Choroid plexus epithelial cell (primary cell): ENCODE measurements around the gene SLC1A3.
A peak's percentile ranks its signal among the peaks of the same experiment; 100 is the strongest.

Experiments used
- DNase-seq: peaks from one replicate; pipeline ENCODE4 v3.0.0-alpha.2; 2010; ENCODE audit warnings: low read depth
- H3K4me3 ChIP-seq: 2 replicates; pipeline ENCODE4 v1.5.1; 2011; ENCODE audit warnings: low read depth, mild to moderate bottlenecking, control low read depth, low read length, moderate library complexity
- CTCF ChIP-seq: conservative IDR thresholded peaks from 2 replicates; pipeline ENCODE4 v1.5.1; 2011; ENCODE audit warnings: low read depth, mild to moderate bottlenecking, control low read depth, inconsistent platforms, low read length, moderate library complexity

SLC1A3 gene

GRCh38 chr5:36701085-36701698, 94.8 kb downstream of the SLC1A3 start:
- DNase-seq: no peak
- no peak for TF ChIP-seq CTCF
- H3K4me3 ChIP-seq: no peak overlapping the region

DNA sequence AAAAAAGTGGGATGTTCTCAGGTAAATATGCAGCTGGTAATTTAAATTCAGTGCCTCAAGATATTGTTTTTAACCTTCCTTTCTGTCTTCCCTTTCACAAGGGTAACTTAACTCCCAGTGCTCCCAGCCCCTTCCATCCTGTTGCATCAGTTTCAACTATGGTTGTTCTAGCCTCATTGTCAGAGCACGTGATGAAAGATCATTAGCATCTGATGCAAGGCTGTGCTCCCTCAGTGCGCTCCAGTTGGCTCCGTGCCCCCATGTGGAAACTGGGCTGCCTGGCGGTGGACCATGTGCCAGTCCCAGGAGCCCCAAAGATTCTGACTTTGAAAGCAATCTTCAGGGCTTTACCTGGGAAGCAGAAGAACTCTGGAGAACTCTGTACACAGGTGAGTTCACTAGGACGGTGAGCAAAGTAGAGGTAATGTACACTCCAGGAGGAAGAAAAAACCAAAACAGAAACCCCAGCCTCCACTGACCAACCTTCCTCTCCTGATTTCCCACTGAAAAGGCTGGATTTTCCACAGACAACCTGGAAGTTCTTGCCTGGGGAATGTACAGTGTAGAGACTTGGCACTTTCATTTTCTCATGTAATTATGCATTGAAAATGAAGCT, 96.9 kb downstream of the SLC1A3 start:
- H3K4me3 ChIP-seq: no peak overlapping the region

GRCh38 chr5:36704131-36704530, 97.7 kb downstream of the SLC1A3 start:
- TF ChIP-seq CTCF: no peak
- no peak for DNase-seq
- H3K4me3 ChIP-seq: no peak overlapping the region

More for the DNA sequence above, 96.9 kb downstream of the SLC1A3 start:
- peak; percentile 59 for DNase-seq
- TF ChIP-seq CTCF: no peak

DNA sequence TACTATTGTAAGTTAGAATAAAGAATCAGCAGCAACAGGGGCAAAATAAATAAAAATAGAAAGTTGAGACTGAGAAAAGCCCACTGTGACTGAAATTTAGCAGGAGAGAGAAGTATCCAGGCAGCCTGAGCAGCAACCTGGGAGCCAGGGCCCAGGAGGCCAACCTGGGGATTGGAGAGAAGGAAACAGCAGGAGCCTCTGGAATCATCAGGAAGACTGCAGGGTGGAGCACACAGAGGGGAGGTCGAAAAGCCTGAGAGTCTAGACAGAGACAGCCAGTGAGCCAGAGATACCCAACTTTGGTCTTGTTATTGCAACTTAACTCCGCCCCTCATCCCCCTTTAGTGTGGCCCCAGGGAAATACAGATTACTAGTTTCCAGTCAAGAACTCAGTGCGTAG, 98.6 kb downstream of the SLC1A3 start:
- no peak overlapping the region for H3K4me3 ChIP-seq
- DNase-seq: no peak
- TF ChIP-seq CTCF: no peak

GRCh38 chr5:36706662-36707061, 100.3 kb downstream of the SLC1A3 start:
- H3K4me3 ChIP-seq: no peak overlapping the region
- no peak for TF ChIP-seq CTCF
- no peak for DNase-seq

DNA sequence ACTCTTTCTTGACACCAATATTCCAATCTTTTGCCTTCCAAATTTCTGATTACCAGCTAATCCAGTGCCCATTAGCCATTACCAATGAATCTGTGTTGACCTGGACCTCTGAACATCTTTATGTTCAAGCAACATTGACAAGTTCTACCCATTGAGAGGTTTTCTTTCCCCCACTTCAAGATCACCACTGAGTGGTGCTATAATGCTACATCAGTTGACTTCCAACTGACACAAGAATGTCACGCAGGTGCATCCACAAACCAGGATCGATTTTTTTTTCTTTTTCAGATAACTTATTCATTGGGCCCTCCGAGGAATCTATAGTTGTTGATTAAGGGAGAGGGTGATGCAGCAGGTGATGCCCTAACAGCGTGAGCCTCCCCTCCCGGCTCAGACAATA, 102.6 kb downstream of the SLC1A3 start:
- no peak for DNase-seq
- H3K4me3 ChIP-seq: no peak overlapping the region
- TF ChIP-seq CTCF: no peak

GRCh38 chr5:36710039-36710438, 103.6 kb downstream of the SLC1A3 start:
- no peak for TF ChIP-seq CTCF
- DNase-seq: no peak
- H3K4me3 ChIP-seq: no peak overlapping the region
